T-helper 2 cell treated with Interferon-gamma antibody and Interleukin-4, amounts not matched to agents 5 μg/mL and 100 μg/mL, for 36 hours (primary cell): ENCODE results near the gene FBXW7.

ENCODE experiments used
- DNase-seq: peaks from one replicate; pipeline ENCODE4 v3.0.0; 2021; ENCODE audit warnings: low spot score
- H3K27ac Mint-ChIP-seq: one replicate; pipeline ENCODE4 v1.8.0; 2021; ENCODE audit warnings: mild to moderate bottlenecking, mixed read lengths
- H3K27me3 Mint-ChIP-seq: one replicate; pipeline ENCODE4 v1.8.0; 2021; ENCODE audit warnings: low read depth, mixed read lengths
- H3K36me3 Mint-ChIP-seq: one replicate; pipeline ENCODE4 v1.8.0; 2021; ENCODE audit warnings: low read depth, mixed read lengths
- H3K4me1 Mint-ChIP-seq: one replicate; pipeline ENCODE4 v1.8.0; 2021; ENCODE audit warnings: low read depth, mixed read lengths
- H3K4me3 Mint-ChIP-seq: one replicate; pipeline ENCODE4 v1.8.0; 2022; ENCODE audit warnings: mild to moderate bottlenecking, moderate library complexity, mixed read lengths
- H3K9me3 Mint-ChIP-seq: one replicate; pipeline ENCODE4 v1.8.0; 2021; ENCODE audit warnings: mixed read lengths

Gene FBXW7

DNA sequence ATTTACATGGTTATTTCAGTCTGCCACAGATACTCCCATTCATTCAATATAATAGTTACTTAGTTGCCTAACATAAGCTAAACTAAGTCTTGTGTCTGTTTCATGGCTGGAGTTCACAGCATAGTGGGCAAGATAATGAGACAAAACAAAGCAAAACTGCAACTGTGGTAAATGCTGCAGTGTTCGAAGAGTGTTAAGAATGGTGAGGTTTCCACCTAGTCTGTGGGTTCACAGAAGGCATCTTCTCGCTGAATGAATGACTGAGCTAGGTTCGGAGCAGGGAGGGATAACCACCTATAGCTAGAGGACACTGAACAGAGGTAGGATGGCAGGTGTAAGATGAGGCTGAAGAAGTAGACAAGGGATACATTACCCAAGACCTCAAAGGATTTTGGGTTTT is 171.0 kb downstream of the FBXW7 start:
- Mint-ChIP-seq H3K9me3 (peaks cover 3% of the 10 kb centered on the region), H3K4me1 (peaks cover 10% of the 10 kb centered on the region), H3K27ac (no peak overlapping the region), H3K36me3 (peaks cover 17% of the 10 kb centered on the region), H3K4me3 (no peak overlapping the region), H3K27me3 (no peaks in the 10 kb centered on the region)
- DNase-seq, result no peak

DNA sequence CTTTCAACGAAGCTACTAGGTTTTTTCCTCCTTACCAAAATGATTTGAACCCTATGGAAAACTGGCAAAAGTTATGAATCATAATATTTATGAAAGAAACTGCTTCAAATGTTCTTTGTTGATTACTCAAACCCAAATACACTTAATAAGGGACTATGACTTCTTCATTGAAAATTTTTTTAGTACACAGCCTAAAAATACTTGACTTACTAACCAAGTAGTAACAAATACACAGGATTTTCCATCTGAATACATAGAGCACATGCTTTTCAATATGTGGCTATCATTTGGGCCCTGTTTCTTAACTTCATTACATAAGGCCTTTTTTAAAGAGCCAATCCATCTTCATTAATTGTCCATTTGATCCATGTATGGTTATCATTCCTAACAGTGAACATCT is 171.5 kb downstream of the FBXW7 start:
- Mint-ChIP-seq H3K27ac (no peak overlapping the region), H3K36me3 (peaks cover 21% of the 10 kb centered on the region), H3K27me3 (no peaks in the 10 kb centered on the region), H3K4me3 (no peak overlapping the region), H3K4me1 (peaks cover 12% of the 10 kb centered on the region), H3K9me3 (peaks cover 3% of the 10 kb centered on the region)
- no peak for DNase-seq

DNA sequence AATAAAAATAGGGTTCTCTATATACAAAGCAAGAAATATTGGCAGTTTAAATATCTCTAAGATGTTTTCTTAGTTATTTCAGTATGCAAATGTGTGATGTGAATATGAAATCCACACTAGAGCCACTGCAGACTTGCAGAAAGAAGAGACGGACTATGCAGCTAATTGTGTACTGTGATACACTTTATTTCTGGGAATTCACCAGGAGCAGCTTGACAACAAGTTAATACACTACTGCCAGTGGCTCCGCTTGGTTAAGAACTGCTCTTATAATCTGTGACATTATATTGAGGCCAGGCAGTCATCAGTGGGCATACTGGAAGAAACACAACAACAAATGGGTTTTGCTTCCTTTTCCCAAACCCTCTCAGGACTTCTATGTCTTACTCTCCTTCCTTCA is 172.0 kb downstream of the FBXW7 start:
- Mint-ChIP-seq H3K9me3 (peaks cover 3% of the 10 kb centered on the region), H3K27ac (no peak overlapping the region), H3K27me3 (no peaks in the 10 kb centered on the region), H3K36me3 (peaks cover 21% of the 10 kb centered on the region), H3K4me1 (peaks cover 11% of the 10 kb centered on the region), H3K4me3 (no peak overlapping the region)
- no peak for DNase-seq

DNA sequence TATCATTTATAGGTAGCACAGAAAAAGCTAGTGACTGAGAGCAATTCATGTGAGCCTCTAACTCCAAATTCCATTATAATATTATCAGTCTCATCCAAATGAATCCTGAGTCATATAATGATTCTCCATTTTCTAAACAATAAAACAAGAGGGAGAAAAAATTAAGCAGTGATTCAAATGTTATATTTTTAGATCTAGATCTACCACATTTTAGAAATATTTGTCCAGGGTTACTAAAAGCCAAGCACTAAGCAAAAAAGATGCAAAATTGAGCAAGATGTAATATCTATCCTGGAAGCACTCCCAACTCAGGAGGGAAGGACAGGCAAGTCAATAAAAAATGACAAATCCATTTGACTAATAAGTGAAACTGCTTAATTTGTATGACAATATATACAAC is 172.8 kb downstream of the FBXW7 start:
- Mint-ChIP-seq H3K36me3 (peaks cover 21% of the 10 kb centered on the region), H3K4me1 (peaks cover 11% of the 10 kb centered on the region), H3K9me3 (peaks cover 3% of the 10 kb centered on the region), H3K27me3 (no peaks in the 10 kb centered on the region), H3K27ac (no peak overlapping the region), H3K4me3 (no peak overlapping the region)
- no peak for DNase-seq

DNA sequence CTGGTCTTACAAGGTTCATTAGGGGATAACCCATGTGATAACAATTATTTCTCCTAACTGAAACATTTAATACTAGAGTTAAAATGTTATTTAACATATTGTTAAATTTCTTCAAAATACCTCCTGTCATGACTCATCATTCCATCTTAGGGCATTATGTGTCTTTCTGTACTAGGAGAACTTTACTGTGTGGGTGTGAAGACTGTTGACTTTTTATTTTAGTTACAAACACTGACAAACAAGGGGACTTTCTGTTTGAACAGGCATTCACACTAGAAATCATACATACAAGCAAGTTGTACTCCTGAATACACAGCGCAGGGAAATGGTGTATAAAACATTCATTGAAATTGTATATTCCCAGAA is 175.9 kb downstream of the FBXW7 start:
- no peaks in the 10 kb centered on the region for H3K27me3 Mint-ChIP-seq
- H3K9me3 Mint-ChIP-seq, result no peaks in the 10 kb centered on the region
- no peak overlapping the region for H3K4me3 Mint-ChIP-seq
- H3K36me3 Mint-ChIP-seq, result peaks cover 9% of the 10 kb centered on the region
- H3K27ac Mint-ChIP-seq, result no peak overlapping the region
- no peak for DNase-seq
- H3K4me1 Mint-ChIP-seq, result peaks cover 12% of the 10 kb centered on the region

DNA sequence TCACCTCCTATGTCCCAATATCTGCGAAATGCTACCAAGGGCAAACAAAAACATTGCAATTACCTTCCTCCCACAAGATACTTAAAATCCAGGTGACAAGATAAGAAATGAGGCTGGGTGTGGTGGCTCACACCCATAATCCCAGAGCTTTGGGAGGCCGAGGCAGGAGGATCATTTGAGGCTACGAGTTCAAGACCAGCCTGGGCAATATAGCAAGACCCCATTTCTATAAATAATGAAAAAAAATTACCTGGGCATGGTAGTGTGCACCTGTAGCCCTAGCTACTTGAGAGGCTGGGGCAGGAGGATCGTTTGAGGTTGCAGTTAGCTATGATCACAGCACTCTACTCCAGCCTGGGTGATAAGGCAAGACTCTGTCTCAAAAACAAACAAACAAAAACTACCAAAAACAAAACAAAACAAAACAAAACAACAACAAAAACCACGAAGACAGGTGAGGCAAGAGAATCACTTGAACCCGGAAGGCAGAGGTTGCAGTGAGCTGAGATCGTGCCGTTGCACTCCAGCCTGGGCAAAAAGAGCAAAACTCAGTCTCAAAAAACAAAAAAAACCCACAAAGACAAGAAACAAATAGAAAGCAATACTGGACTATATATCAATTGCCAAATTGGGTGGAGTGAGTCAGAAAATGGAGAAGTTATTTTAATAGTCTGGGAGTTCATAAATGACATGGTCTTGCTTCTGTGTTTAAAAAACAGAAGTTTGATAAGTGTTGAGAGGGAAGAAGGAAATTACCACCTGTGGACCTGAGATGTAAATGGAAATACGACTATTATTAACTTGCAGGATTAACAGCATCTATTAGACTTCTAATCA is 176.5 kb downstream of the FBXW7 start:
- H3K9me3 Mint-ChIP-seq, result no peaks in the 10 kb centered on the region
- H3K27ac Mint-ChIP-seq, result no peak overlapping the region
- DNase-seq, result no peak
- peaks cover 10% of the 10 kb centered on the region for H3K4me1 Mint-ChIP-seq
- H3K36me3 Mint-ChIP-seq, result peaks cover 7% of the 10 kb centered on the region
- H3K27me3 Mint-ChIP-seq, result no peaks in the 10 kb centered on the region
- H3K4me3 Mint-ChIP-seq, result no peak overlapping the region

DNA sequence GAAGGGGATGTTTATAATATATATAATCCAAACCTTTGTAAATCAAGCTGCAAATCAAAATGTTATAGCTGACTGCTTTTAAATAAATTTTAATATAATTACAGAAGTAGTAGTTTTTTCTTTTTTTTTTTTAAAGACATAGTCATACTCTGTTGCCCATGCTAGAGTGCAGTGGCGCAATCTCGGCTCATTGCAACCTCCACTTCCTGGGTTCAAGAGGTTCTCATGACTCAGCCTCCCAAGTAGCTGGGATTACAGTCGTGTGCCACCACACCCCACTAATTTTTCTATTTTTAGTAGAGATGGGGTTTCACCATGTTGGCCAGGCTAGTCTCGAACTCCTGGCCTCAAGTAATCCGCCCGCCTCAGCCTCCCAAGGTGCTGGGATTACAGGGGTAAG is 178.7 kb downstream of the FBXW7 start:
- DNase-seq, result no peak
- no peaks in the 10 kb centered on the region for H3K9me3 Mint-ChIP-seq
- no peak overlapping the region for H3K27ac Mint-ChIP-seq
- H3K4me3 Mint-ChIP-seq, result no peak overlapping the region
- no peaks in the 10 kb centered on the region for H3K27me3 Mint-ChIP-seq
- H3K4me1 Mint-ChIP-seq, result peaks cover 24% of the 10 kb centered on the region
- peaks cover 6% of the 10 kb centered on the region for H3K36me3 Mint-ChIP-seq

DNA sequence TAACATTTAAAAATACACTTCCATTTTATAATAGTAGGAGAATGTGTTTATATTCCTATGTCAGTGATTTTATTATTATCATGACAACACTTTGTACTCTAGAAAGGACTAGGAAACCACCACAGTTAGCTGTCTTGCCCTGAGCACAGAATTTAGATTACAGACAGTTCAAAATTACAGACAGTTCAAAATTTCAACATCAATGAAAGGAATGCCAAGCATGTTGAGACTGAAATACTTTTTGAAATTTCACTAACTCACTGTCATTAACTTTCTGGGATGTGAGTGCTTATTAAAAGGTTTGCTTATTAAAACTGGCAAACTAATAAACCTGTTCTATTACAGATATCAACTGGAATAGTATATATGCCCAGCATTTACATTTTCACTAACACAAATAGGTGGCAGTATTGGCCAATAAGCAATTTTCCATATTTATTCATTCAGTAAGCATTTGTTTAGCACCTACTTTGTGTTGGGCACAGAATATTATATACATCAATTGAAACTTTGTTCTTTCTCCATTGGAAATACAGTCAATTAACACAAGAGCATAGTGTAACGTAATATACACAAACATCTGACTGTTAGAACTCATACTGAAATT is 179.4 kb downstream of the FBXW7 start:
- no peak for DNase-seq
- Mint-ChIP-seq H3K27ac (no peak overlapping the region), H3K4me1 (peaks cover 24% of the 10 kb centered on the region), H3K27me3 (no peaks in the 10 kb centered on the region), H3K36me3 (peaks cover 6% of the 10 kb centered on the region), H3K4me3 (no peak overlapping the region), H3K9me3 (no peaks in the 10 kb centered on the region)

DNA sequence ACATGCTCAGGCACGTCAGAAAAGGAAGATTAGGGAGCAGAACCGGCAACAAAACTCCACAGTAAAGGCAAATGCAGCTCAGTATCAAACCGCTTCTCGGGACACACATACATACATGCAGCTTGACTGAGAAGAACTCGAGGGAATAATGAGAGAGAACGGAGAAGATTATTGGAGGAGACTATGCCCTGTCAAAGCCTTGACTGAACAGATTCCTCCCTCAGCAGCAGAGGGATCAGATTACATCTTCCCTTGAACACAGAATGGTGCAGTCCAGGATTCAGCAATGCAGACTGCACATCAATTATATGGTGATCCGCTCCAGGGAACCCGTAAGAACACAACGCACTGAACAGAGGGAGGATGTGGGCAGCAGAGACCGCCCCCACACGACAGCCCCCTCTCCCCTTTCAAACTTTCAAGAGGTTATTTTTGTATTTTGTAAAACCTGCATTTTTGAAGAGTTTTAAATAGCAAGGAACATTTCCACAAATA is 183.2 kb downstream of the FBXW7 start:
- H3K4me1 Mint-ChIP-seq, result peaks cover 18% of the 10 kb centered on the region
- H3K9me3 Mint-ChIP-seq, result no peaks in the 10 kb centered on the region
- H3K27ac Mint-ChIP-seq, result no peak overlapping the region
- no peak overlapping the region for H3K4me3 Mint-ChIP-seq
- H3K27me3 Mint-ChIP-seq, result no peaks in the 10 kb centered on the region
- H3K36me3 Mint-ChIP-seq, result peaks cover 2% of the 10 kb centered on the region
- DNase-seq, result no peak

DNA sequence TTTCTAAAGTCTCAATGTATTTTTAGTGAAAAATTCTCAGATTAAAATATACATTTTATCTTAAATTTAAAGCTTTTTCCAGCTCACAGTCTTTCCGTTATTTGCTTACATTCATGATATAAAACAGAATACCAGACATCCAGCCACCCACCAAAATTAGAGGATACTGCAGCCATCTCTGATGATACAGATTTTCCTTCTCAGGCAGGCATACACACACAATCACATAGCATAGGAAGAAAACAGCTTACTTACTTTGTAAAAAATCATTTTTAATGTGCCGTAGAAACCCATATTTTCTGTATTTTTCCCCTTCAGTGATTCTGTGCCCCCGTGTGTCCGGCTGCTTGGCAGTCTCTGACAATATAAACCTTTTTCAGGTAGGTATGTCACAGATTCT is 183.7 kb downstream of the FBXW7 start:
- Mint-ChIP-seq H3K27ac (no peak overlapping the region), H3K36me3 (peaks cover 2% of the 10 kb centered on the region), H3K9me3 (no peaks in the 10 kb centered on the region), H3K27me3 (no peaks in the 10 kb centered on the region), H3K4me3 (no peak overlapping the region), H3K4me1 (peaks cover 18% of the 10 kb centered on the region)
- DNase-seq, result no peak

DNA sequence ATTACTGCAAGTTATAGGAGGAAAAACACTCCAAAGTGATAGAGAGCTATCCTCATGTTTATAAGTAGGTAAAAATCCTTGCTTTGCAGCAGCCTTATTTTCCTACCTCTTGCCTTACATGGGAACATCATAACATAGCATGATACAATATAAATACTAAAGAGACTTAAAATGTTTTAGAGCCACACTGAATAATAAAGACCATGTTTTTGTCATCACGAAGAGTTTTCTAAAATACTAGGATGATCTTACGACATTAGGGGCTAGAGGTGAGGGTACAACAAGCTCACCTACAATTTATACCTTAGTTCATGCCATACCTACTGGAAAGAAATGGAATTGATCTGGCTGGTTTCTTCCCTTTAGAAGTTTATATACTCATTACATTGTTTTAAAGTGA is 184.8 kb downstream of the FBXW7 start:
- no peaks in the 10 kb centered on the region for H3K27me3 Mint-ChIP-seq
- H3K9me3 Mint-ChIP-seq, result no peaks in the 10 kb centered on the region
- no peak for DNase-seq
- H3K4me3 Mint-ChIP-seq, result no peak overlapping the region
- no peak overlapping the region for H3K27ac Mint-ChIP-seq
- H3K36me3 Mint-ChIP-seq, result peaks cover 9% of the 10 kb centered on the region
- H3K4me1 Mint-ChIP-seq, result peaks cover 18% of the 10 kb centered on the region

DNA sequence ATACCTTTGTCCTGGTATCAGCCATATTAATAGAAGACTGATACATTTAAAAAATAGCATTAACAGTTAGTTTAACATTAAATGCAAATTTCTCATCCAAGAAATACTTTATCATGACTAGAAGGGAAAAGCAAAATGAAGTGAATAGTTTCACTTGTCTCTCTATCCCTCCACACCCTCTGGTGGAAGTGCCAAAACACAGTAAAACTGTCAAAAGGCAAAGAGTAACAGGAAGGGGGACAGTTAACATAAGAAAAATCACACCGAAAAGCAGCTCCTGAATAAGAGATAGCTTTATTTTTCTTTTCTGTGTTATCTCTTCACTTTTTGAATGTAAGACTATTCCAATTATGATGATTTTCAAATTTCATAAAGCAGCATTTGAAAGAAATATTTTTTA is 187.2 kb downstream of the FBXW7 start:
- no peak overlapping the region for H3K4me3 Mint-ChIP-seq
- no peaks in the 10 kb centered on the region for H3K27me3 Mint-ChIP-seq

DNA sequence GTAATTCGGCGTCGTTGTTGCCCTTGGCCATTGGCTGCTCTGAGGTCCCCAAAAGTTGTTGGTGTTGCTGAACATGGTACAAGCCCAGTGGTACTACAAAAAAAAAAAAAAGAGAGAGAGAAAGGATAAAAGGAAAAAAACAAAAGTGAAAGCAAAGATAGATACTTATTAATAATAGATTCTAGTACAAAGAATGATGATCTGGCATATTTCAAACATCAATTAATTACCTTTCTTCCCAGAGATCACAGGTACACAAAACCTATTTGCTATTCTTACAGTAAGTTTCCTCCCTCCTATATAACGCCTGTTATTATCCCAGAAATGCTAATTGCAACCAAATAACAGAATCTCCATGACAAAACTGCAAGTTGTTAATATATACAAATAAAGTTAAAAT is 188.9 kb downstream of the FBXW7 start:
- Mint-ChIP-seq H3K4me1 (peaks cover 3% of the 10 kb centered on the region), H3K36me3 (peaks cover 20% of the 10 kb centered on the region), H3K4me3 (no peak overlapping the region), H3K27me3 (no peaks in the 10 kb centered on the region), H3K27ac (no peak overlapping the region), H3K9me3 (no peaks in the 10 kb centered on the region)
- no peak for DNase-seq

More for the DNA sequence above, 187.2 kb downstream of the FBXW7 start:
- Mint-ChIP-seq H3K36me3 (peaks cover 13% of the 10 kb centered on the region), H3K27ac (no peak overlapping the region), H3K4me1 (peaks cover 14% of the 10 kb centered on the region), H3K9me3 (no peaks in the 10 kb centered on the region)
- no peak for DNase-seq

DNA sequence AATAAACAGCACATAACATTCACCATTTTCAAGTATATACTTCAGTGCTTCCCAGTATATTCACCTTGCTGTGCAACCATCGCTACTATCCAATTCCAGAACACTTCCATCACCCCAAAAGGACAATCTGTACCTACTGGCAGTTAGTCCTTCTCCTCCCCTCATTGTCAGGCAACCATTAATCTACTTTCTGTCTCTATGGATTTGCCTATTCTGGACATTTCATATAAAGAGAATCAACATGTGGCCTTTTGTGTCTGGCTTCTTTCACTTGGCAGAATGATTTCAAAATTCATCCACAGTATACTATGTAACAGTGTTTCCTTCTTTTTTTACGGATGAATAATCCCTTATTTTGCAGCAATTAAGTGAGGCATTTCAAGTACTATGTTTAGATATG is 189.4 kb downstream of the FBXW7 start:
- H3K27ac Mint-ChIP-seq, result no peak overlapping the region
- H3K27me3 Mint-ChIP-seq, result no peaks in the 10 kb centered on the region
- H3K4me1 Mint-ChIP-seq, result peaks cover 3% of the 10 kb centered on the region
- DNase-seq, result no peak
- H3K36me3 Mint-ChIP-seq, result peaks cover 23% of the 10 kb centered on the region
- H3K4me3 Mint-ChIP-seq, result no peak overlapping the region
- H3K9me3 Mint-ChIP-seq, result no peaks in the 10 kb centered on the region
